A549 (cell line): Measurements from ENCODE around the gene PBRM1. TPM values are rescaled to one million over a fixed set of nuclear protein-coding genes. Genes with fewer than 3 reads are reported as not detected.
A peak's percentile ranks its signal among the peaks of the same experiment; 100 is the strongest.

Source experiments
- ATAC-seq, 2 experiments: fragments of 200-7000 bp in 1 of 2; fragments of >200 bp in 1 of 2; cut with Nextera tagmentation in 1 of 2; cut with Tn5 transposase in 1 of 2; 3 replicates each; pipeline versions ENCODE4 v1.8.0 to v1.9.1; 2018 to 2020; ENCODE audit warnings: mild to moderate bottlenecking in 1 of 2, moderate library complexity in 1 of 2
- CTCF ChIA-PET: fragments of 300-600 bp; sonication (Branson Sonifier 250); formaldehyde crosslinking; extraction: SDS; loops from one replicate; lab custom pipeline; 2021; ENCODE audit warnings: antibody characterized with exemption, inconsistent platforms; lab: Yijun Ruan, JAX
- POLR2A ChIA-PET: fragments of 350-600 bp; formaldehyde crosslinking; extraction: SDS; loops from one replicate; lab custom pipeline; 2021; ENCODE audit warnings: antibody characterized with exemption, inconsistent platforms; lab: Yijun Ruan, JAX
- DNase-seq, 2 experiments: peaks; one replicate each; pipeline versions ENCODE4 v3.0.0 to v3.0.0-alpha.2; 2011 to 2016; ENCODE audit warnings: low read depth in 1 of 2, low spot score in 1 of 2
- FAIRE-seq: peaks from 2 replicates; lab custom pipeline; 2011; peaks lifted over from hg19 to GRCh38; lab: Jason Lieb, UNC
- H3K27ac ChIP-seq, 2 experiments: fragments of >200 bp; sonication (Bioruptor Twin); formaldehyde crosslinking; 3 replicates each; pipeline ENCODE4 v1.5.1; 2016 to 2017
- H3K4me1 ChIP-seq: fragments of >200 bp; sonication (Bioruptor Twin); formaldehyde crosslinking; 3 replicates; pipeline ENCODE4 v1.6.1; 2016
- H3K4me2 ChIP-seq: fragments of >200 bp; sonication (Bioruptor Twin); formaldehyde crosslinking; 3 replicates; pipeline ENCODE4 v1.6.1; 2016
- H3K4me3 ChIP-seq: fragments of >200 bp; sonication (Bioruptor Twin); formaldehyde crosslinking; 3 replicates; pipeline ENCODE4 v1.5.1; 2016
- H3K9me3 ChIP-seq: fragments of >200 bp; sonication (Bioruptor Twin); formaldehyde crosslinking; 3 replicates; pipeline ENCODE4 v1.6.1; 2016
- CEBPB ChIP-seq, 2 experiments: fragments of >200 bp in 1 of 2; sonication (Bioruptor Twin) in 1 of 2; formaldehyde crosslinking in 1 of 2; IDR thresholded peaks; 2 replicates each; pipeline ENCODE4 v1.6.1; 2012 to 2016
- EHF ChIP-seq: fragments of 250-450 bp; sonication (Bioruptor Pico); IDR thresholded peaks from 2 replicates; pipeline ENCODE4 v1.5.0; 2020; ENCODE audit warnings: mild to moderate bottlenecking
- EP300 ChIP-seq, 2 experiments: fragments of >200 bp; sonication (Bioruptor Twin); formaldehyde crosslinking; IDR thresholded peaks; 2 replicates in 1 of 2; 3 replicates in 1 of 2; pipeline ENCODE4 v1.6.1; 2016 to 2017
- HOXA7 ChIP-seq: fragments of 250-450 bp; sonication (Bioruptor Pico); IDR thresholded peaks from 2 replicates; pipeline ENCODE4 v1.5.0; 2020; ENCODE audit warnings: mild to moderate bottlenecking, moderate library complexity
- MAX ChIP-seq: IDR thresholded peaks from 2 replicates; pipeline ENCODE4 v1.6.1; 2012
- NFE2L2 ChIP-seq: fragments of 150-350 bp; conservative IDR thresholded peaks from 2 replicates; pipeline ENCODE4 v1.6.1; 2014; ENCODE audit warnings: low read length
- NR3C1 ChIP-seq: fragments of >200 bp; sonication (Bioruptor Twin); formaldehyde crosslinking; IDR thresholded peaks from 3 replicates; pipeline ENCODE4 v1.6.1; 2017
- PBX3 ChIP-seq: IDR thresholded peaks from 2 replicates; pipeline ENCODE4 v1.6.1; 2012
- POLR2AphosphoS2 ChIP-seq: conservative IDR thresholded peaks from 2 replicates; pipeline ENCODE4 v1.6.1; 2012; ENCODE audit warnings: low read length, improper control_type of control experiment, inconsistent platforms
- REST ChIP-seq: fragments of 200-600 bp; sonication (generic); IDR thresholded peaks from 2 replicates; pipeline ENCODE4 v1.6.1; 2016; ENCODE audit warnings: antibody characterized with exemption, mild to moderate bottlenecking, moderate library complexity
- RFX5 ChIP-seq: fragments of 450-650 bp; IDR thresholded peaks from 2 replicates; pipeline ENCODE4 v1.7.1; 2014; ENCODE audit warnings: antibody characterized with exemption, mild to moderate bottlenecking, moderate library complexity
- SREBF2 ChIP-seq: fragments of 450-650 bp; IDR thresholded peaks from 2 replicates; pipeline ENCODE4 v1.6.1; 2014; ENCODE audit warnings: mild to moderate bottlenecking, moderate library complexity
- TFCP2L1 ChIP-seq: fragments of 250-450 bp; sonication (Bioruptor Pico); IDR thresholded peaks from 2 replicates; pipeline ENCODE4 v1.5.0; 2021; ENCODE audit warnings: mild to moderate bottlenecking
- TP53 ChIP-seq: fragments of 250-450 bp; sonication (Bioruptor Pico); IDR thresholded peaks from 2 replicates; pipeline ENCODE4 v1.5.0; 2021; ENCODE audit warnings: mild to moderate bottlenecking, moderate library complexity
- ZFP36 ChIP-seq: fragments of 450-650 bp; IDR thresholded peaks from 2 replicates; pipeline ENCODE4 v1.6.1; 2014; ENCODE audit warnings: borderline replicate concordance; ENCODE audit not compliant: partially characterized antibody
- WGBS: methylation state at CpG from one replicate; pipeline ENCODE4 v1.1.6; 2017; ENCODE audit errors: missing lambda C conversion rate; 5-methylcytosine and 5-hydroxymethylcytosine counted together
- polyA plus RNA-seq, 4 experiments: library from polyadenylated mRNA; depleted of rRNA in 3 of 4; stranded (reverse); fragments of >200 nt; fragmentation: RNase III in 1 of 4; extraction: RNeasy Plus Mini Kit Qiagen cat#74134 plus additional on column Dnase treatment in 1 of 4; gene quantifications; 2 replicates in 3 of 4; 3 replicates in 1 of 4; pipeline ENCODE4 v1.2.3, GENCODE V29; 2011 to 2017
- TF ChIP-seq, protein P1 (sequence below): fragments of 250-450 bp; sonication (Bioruptor Pico); IDR thresholded peaks from 2 replicates; pipeline ENCODE4 v1.5.0; 2021; ENCODE audit warnings: mild to moderate bottlenecking, moderate library complexity, borderline replicate concordance
- TF ChIP-seq, protein P2 (sequence below): IDR thresholded peaks from 2 replicates; pipeline ENCODE4 v1.6.1; 2012; ENCODE audit warnings: low read depth, borderline replicate concordance
- TF ChIP-seq, protein P3 (sequence below): fragments of >200 bp; sonication (Bioruptor Twin); formaldehyde crosslinking; IDR thresholded peaks from 2 replicates; pipeline ENCODE4 v1.6.1; 2016

The PBRM1 gene
- polyA plus RNA-seq, 2 of the 4 experiments (the other 2 are of a cell fraction) = 15.0 to 21.6 TPM

DNA sequence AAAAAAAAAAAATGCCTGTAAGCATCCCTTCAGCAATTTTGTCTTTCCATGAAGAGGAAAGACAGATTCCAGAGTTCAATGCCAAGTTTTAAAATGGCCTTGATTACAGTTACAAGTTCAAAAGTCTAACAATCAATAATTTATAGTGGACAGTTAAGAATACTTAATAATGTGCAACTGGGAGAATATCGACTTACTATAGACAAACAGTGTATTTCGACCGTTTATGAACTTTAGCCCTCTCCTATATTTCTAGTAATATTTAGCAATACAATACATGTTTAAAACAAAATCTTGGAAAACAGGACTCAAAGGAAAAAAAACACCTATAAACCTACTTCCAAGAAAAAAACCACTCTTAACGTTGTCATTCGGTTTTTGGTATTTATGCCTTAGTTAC lies 1.5 kb downstream of the PBRM1 start (continued):
- TF ChIP-seq, protein P1, sequence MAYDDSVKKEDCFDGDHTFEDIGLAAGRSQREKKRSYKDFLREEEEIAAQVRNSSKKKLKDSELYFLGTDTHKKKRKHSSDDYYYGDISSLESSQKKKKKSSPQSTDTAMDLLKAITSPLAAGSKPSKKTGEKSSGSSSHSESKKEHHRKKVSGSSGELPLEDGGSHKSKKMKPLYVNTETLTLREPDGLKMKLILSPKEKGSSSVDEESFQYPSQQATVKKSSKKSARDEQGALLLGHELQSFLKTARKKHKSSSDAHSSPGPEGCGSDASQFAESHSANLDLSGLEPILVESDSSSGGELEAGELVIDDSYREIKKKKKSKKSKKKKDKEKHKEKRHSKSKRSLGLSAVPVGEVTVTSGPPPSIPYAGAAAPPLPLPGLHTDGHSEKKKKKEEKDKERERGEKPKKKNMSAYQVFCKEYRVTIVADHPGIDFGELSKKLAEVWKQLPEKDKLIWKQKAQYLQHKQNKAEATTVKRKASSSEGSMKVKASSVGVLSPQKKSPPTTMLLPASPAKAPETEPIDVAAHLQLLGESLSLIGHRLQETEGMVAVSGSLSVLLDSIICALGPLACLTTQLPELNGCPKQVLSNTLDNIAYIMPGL (CRISPR knock-in tag) = no peak
- TF ChIP-seq RFX5 (no peak), EHF (CRISPR knock-in tag) (no peak)

- WGBS = 94% methylated on average over 6 of the region's 6 CpGs
- H3K4me3 ChIP-seq = no peak overlapping the region
These were observed 2.1 kb downstream of the PBRM1 start for GRCh38 chr3:52683611-52684010.

More at GRCh38 chr3:52683611-52684010, 2.1 kb downstream of the PBRM1 start:
- ATAC-seq (no peak), FAIRE-seq (no peak), DNase-seq (no peak)
- POLR2A ChIA-PET = no interaction called here
- Histone ChIP-seq H3K4me1 (peaks cover 48% of the 10 kb centered on the region; the same call in 2 of the 3 replicates), H3K9me3 (no peaks in the 10 kb centered on the region), H3K4me2 (peak overlapping the region; percentile 93; the same call in 2 of the 3 replicates), H3K27ac (no peak overlapping the region)
- CTCF ChIA-PET = interaction anchor here (0.7 kb wide), 1 partner anchor 15 kb away, joined by 3 read pairs; no protein-coding TSS in a partner anchor
- TF ChIP-seq EP300 (IDR thresholded peaks at IDR 0.05) = no peak
- TF ChIP-seq, protein P1 (CRISPR knock-in tag) = no peak
- TF ChIP-seq CEBPB (IDR thresholded peaks at IDR 0.05) = no peak
- TF ChIP-seq, protein P2, sequence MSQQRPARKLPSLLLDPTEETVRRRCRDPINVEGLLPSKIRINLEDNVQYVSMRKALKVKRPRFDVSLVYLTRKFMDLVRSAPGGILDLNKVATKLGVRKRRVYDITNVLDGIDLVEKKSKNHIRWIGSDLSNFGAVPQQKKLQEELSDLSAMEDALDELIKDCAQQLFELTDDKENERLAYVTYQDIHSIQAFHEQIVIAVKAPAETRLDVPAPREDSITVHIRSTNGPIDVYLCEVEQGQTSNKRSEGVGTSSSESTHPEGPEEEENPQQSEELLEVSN = no peak
- TF ChIP-seq TP53 (CRISPR knock-in tag) = no peak
- no peak for TF ChIP-seq NFE2L2
- no peak for TF ChIP-seq NR3C1
- no peak for TF ChIP-seq MAX
- no peak for TF ChIP-seq POLR2AphosphoS2
- TF ChIP-seq SREBF2 = no peak
- TF ChIP-seq PBX3 = no peak
- TF ChIP-seq REST = no peak
- no peak for TF ChIP-seq ZFP36
- TF ChIP-seq, protein P3, sequence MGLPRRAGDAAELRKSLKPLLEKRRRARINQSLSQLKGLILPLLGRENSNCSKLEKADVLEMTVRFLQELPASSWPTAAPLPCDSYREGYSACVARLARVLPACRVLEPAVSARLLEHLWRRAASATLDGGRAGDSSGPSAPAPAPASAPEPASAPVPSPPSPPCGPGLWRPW = no peak
- TF ChIP-seq TFCP2L1 (CRISPR knock-in tag) = no peak
- TF ChIP-seq HOXA7 (CRISPR knock-in tag) = no peak
